Left forelimb (tissue), 1 donor: ENCODE data around the gene CIAO2B.

ENCODE experiments used
- DNase-seq: peaks from one replicate; pipeline ENCODE4 v3.0.0-alpha.2; 2018; ENCODE audit warnings: low spot score

CIAO2B gene

DNA sequence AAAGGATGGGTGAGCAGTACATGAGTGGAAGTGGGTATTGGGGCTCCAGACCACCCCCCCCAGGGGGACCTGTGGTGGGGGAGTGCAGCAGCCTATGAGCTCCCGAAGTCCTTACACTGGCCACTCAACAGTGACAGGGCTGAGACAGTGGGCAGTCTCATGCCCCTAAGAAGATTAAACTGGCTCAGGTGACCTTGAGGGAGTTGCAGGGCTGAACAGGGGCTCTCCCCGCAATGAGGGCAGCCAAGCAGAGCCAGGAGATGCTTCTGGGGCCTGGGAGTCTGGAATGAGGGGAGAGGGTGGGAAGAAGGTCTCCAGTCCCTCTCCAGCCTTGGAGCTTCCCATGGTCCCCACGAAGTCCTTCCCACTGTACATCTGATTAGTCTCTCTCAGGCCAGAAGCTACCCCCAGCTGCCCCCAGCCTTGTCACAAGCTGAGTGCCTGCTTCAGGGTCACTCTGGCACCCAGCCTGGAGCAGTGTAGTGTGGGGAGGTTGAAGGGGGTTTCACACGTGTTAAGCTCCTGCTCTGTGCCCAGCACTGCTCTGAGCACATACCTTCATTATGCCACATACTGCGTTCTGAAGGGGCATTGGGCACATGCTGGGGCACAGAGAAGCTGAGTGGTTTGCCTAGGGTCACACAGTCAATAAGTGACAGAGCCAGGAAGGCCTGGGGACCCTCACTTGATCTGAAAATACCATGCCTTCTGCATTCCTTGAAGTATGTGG is 14.5 kb downstream of the CIAO2B start:
- DNase-seq: no peak

DNA sequence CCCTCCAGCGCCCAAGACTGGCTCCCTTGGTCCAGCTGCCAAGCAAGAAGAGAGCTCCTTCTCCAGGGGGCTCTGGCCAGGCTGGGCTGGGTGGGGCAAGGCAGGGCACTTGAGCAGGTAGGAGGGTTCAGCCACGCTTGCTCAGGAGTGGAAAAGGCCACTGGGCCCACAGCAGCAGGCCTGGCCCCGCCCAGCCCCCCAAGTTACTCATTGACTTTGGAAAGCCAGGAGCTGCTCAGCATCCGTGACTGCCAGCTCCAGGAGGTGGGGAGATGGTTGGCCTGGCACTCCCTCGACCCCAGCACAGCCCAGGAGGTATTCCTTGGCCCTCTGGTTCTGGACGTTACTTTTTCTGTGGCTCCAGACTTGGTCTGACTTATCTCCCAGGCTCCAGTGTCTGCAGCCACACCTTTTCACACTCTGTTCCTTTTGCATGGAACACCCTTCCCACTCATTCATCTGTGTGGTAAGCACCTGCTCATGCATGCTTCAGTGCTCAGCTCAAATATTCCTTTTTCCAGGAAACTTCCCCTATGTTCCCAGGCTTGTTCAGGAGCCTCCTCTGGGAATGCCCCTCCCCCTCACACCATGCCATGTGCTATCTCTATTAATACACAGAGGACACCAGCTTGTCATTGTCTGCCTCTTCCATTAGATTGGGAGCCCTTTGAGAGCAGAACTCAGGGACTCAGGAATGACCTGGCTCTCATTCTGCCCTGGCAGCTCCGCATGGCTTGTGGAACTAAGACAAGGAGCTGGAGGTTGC is 15.2 kb downstream of the CIAO2B start, which contains the start of gene CDH16:
Gene CDH16, minus strand, starts transcription at position 83 of the 766 bp plus-strand sequence. CDS start 820 bp downstream, outside the sequence.
- no peak for DNase-seq

DNA sequence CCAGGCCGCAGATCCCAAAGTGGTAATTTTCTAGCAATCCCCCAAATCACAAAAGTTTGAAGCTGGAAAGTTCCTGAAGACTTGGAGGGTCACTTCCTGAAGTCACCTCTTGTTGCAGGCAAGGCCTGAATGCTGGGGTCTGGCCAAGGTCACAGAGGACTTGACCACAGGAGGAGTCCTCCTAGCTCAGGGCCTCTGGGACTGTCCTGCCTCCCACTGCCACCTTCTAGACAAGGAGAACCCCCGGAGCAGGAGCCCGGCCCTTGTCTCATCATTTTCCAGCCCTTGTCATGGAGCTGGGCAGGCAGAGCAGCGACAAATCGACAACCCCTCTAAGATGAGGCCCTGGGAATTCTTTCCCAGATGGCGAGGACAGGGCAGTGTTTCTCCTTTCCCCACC is 15.8 kb downstream of the CIAO2B start:
- no peak for DNase-seq

DNA sequence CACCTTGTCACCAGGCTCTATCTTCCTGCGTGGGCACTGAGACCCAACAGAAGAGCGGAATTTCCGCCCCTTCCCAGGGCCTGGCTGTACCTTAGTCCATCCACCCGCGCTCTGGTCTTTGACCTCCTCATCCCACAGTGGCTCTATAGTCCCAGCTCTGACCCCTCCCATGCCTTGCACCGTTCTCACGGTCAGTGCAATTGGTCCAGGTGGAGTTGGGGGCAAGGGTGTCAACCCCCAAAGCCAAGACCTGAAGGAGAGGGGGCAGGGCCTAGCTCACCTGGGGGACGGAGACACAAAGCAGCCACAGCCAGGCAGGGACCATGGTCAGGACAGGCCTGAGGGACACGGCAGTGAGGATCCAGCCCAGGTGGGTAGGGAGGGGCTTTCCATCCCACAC is 16.5 kb downstream of the CIAO2B start:
- no peak for DNase-seq

DNA sequence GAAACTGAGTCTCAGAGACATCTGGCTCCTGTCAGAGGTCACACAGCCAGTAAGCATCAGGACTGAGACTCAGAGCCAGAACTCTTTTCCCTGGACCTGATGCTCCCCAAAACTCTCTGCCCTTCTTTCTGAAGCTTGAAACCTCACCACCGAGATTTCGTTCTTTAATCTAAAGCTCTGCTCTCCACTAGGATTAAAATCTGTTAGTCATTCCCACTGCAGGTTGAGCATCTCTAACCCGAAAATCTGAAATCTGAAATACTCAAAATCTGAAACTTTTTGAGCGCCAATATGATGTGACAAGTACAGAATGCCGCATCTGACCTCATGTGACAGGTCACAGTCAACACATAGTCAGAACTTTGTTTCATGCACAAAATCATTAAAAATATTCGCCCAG is 17.7 kb downstream of the CIAO2B start:
- DNase-seq: no peak

DNA sequence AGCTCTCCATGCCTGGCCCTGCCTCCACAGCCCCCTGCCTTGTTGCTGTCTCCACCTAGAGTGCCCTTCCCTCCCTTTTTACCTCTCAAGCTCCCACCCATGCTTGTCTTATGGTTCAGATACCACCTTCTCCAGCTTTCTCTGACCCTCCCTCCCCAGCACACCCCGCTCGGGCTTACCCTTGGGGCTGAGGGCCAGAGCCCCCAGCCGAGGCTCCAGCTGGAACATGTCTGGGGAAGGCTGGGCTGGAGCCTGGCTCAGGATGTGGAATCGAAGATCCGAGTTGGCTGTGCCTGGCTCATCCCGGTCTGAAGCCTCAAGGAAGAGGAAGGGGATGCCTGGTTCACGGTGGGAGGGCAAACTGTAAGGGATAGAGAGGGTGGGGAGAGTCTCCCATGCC is 19.2 kb downstream of the CIAO2B start:
- DNase-seq: no peak

DNA sequence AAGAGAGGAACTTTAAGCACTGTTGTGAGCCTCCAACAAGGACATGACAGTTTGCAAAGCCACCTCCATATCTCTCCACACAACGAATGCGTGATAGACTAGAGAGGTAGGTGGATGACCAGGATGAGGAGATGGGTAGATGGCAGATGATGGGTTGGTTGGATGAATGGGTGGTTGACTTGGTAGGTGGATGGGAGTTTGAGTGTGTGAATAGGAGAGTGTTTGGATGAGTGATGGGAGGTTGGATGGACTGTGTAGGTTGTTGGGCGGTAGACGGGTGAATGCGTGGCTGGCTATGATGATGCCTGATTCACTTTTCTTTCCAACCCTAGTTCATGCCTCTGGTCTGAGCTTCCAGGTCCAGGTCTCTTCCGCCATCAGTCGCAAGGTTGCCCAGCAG is 19.7 kb downstream of the CIAO2B start:
- DNase-seq: no peak

DNA sequence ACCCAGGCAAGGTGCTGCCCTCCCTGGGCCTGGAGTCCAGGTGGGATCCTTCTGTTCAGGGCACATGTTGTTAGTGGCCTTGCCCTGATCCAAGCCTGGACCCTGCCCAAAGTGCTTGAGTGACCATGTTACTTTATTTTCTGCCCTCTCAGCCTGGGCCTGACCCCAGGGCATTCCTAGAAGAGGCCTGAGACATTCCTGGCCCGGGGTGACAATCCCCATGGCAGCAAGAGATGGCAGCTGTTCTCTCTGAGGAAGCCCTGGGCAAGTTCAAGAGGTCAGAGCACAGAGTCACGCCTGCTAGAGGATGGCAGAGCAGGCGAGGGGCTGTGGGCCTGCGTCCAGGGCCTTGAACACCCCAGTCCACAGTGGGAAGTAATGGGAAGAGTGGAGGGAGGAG is 20.5 kb downstream of the CIAO2B start:
- no peak for DNase-seq

DNA sequence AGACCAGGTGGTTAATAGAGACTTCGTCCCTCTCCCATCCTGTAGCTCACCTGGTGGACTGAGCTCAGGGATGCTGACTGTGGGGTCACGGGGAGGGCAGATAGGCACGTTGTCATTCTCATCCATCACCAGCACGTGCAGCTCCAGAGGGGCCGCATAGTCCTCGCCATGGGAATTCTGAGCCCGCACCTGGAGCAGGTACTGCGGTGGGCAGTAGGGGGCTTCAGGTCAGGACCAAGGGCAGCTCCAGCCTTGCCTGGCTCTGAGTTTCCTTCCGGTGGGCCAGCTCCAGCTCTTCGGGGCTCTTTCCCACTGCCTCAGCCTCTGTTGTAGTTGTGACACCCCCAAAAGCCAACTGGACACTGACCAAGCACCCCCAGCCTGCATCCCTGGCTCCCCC is 21.1 kb downstream of the CIAO2B start:
- no peak for DNase-seq

DNA sequence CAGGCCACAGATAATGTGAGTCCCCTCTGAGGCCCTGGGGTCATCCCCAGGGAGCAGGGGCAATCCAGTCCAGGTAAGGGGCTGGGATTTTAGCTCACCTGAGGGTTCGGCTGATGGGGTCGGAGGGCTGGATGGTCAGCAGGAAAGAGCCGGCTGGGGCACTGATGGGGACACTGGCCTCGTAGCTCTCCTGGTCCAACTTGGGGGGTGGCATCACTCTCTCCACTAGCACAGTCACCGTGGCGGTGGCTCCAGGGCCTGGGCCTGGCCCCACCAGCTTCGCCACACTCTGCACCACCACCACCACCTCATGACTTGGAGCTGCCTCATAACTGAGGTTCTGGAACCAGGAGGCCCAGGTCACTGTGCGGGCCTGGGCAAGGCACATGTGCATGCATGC is 22.4 kb downstream of the CIAO2B start:
- no peak for DNase-seq

DNA sequence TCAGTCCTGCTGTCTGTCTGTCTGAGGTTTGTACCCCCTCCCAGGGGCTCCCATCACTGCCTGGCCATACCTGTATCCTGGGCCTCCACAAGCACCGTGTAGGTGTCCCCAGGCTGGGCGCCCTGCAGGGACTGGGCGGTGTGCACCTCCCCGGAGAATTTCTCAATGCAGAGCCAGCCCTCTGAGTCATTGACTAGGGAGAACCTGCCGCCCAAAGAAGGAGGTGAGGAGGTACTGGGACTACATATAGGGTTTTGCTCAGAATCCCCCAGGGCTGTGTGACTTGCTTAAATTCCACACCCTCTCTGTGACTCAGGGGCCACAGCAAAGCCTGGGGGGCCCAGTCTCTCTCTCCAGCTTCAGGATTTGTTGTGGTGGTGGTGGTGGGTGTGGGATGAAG is 23.1 kb downstream of the CIAO2B start:
- DNase-seq: no peak

DNA sequence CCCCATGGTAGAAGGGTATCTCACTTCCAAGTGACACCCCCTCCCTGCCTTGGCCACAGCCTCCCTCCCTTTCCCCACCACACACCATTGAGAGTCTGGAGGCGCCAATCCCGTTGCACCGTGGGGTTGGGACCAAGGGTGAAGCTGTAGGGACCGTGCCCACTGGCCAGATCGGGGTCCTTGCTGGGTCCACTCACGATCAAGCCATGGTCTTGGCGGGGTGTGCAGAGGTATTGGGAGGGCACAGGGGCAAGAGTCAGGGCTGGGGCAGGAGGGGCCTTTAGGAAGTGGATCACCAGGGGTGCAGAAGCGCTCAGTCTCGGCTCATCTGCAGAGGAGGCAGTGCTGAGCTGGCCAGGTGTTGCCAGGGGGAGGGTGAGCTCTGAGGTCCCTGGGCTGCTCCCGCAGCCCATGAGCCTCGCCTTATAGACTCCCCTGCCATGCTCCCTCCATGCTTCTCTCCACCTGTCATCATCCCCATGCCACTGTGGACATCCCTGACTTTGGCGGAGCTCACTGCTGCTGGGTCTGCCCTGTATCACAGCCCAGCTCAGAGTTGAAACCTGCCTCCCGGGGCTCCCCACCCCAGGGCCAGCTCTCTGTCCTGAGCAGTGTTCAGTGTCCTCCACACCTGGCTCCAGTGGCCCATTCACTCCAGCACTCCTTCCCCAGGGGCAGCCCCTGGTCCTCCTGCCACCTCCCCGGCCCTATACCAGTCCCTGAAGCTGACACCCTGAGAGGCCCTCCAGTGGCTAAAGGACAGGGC is 23.8 kb downstream of the CIAO2B start:
- no peak for DNase-seq

DNA sequence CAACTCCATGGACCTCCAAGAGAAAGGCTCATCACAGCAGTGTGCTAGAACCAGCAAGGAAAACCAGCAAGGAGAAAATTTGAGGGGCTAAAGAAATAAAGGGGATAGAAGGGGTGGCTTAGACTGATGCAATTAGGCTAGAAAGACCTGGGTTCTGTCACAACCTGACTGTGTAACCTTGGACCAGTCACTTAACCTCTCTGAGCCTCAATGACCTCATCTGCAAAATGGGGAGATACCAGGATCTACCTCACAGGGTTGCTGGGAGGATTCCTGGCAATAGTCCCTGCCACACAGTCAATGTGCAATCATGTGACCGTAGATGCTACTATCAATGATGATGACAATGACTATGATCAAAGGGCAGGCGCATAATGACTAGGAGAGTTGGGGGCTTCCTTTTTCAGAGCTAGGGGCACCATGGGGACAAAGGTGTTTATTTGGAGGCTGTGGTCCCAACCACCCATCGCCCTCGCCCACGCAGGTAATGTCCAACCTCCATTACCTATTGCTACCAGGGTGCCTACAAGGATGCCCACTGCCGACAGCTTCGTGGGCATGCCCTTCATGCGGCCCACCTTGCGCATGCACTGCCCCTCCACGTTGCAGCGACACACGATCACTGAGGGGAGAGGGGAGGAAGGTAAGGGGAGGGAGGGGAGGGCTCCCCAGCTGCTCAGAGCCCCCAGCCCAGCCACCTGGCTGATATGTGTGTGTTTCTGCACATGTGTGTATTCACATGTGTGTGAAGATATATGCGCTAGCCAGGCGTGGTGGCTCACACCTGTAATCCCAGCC is 25.2 kb downstream of the CIAO2B start:
- DNase-seq: no peak

DNA sequence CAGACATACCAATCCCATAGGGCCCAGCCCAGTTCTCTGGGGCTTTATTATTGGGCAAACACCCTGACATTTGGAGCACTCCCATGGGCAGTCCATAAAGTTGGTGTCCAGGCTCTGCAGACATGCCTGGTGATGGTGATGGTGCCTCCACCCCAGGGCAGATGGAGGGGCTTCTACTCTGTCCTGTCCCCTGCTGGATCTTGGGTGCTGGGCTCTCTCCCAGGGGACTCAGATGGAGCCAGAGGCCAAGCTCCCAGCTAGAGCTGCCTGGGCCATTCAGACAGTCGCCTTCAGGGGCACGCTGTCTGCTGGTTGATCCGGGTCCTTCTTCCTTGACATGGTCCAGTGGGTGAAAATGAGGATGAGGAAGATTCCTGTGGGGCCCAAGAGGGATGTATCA is 26.1 kb downstream of the CIAO2B start:
- DNase-seq: no peak

DNA sequence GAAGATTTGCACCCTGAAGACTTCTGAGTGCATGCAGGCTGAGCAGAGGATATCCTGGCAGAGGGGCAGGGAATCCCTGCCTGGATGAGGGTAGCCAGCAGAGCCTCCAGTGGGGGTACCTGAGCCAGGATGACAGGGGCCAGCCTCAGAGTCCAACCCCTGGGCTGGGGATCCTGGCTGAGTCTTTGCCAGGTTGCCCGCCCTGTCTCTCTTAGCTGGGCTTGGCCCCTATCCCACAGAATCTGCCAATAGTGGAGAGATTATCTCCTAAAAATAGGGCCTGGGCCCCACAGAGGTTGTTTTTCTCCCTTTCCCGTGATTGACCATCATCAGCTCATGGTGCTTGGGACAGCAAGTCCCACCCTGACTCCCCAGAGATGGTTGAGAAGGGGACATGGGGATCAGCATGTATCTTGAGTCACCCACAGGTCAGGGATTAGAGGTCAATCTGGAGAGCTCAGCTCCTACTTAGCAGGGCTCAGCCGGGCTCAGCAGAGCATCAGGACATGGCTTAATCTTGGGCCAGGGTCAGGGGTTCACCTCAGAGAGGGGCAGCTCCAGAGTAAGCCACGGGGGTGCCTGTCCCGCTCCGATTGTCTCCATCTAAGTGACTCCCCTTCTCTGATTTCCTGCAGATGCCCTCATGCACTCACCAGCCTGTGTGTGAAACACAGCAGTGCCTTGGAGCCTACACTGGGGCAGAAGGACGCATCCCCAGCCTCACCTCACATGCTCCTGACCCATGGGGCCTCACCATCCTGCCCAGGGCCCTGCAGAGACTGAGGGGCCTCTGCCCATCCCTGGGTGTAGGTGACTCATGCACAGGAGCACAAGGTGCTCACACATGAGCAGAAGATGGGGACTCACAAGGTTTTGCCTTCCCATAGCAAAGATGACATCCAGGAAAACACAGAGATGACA is 27.0 kb downstream of the CIAO2B start:
- DNase-seq: no peak

DNA sequence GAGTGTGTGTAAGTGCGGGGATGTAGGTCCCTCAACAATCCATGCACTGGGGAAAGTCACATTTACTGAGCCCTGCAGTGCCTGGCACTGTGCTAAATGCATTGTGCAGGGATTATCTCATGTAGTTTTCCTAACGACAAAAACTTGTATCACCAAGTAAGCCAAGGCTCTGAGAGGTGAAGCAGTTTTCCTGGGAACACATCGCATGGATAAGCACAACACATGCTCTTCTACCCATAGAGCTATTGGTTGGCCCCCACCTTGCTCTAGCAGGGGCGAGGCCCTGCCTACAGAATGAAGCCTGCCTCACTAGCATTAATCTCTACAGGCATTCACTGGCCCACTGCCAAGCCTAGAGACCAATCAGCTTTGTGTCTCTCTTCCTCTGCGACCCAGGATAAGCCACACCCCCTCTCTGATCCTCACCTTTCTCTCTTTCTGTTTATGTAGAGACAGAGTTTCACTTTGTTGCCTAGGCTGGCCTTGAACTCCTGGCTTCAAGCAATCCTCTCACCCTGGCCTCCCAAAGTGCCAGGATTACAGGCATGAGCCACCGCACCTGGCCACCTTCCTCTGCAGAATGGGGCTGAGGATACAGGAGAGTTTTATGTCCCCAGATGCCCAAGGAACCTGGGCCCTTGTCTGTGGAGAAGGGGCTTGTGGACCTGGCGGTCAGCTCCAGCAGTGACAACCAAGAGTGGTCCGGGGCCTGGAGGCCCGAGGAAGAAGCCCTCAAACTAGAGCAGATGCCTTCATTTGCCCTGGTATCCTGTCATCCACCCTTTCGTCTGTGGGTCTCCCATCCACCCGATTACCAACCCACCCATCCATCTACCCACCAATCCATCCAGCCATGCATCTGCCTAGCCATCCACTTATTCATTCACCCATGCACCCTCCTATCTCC is 28.3 kb downstream of the CIAO2B start:
- no peak for DNase-seq

DNA sequence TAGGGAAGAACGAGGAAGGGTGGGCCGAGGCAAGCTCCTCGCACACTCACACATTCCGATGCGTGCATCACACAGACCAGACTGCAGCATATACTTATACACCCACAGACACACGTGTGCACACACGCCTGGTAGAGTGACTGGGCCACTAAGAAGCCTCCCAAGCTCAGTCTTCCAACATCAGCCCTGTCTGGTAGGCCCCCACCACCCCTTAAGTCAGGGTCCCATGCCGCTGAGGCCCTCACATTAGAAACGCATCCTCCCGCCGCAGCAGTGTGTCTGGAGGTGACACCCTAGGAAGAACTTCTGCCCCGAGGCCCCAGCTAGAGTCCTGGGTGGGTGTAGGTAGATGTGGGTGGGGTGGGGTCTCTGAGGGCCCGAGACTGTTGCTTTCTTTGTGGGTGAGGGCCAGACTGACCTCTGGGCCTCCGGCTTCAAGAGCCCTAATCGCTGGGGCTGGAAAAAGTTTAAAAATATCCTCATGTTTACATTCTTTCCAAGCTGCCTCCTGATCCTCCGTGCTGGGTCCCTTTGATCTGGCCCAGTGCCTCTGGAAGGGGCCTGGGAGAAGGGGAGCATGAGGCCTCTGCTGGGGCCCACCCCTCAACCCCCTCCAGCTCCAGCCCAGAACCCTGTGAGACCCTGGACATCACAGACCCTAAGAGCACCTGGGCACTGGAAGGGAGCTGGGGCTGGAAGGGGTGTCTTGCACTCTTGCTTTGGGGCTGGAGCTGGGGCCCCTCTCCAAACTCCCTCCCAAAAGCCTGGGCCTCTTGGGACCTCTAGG is 29.2 kb downstream of the CIAO2B start:
- DNase-seq: no peak

DNA sequence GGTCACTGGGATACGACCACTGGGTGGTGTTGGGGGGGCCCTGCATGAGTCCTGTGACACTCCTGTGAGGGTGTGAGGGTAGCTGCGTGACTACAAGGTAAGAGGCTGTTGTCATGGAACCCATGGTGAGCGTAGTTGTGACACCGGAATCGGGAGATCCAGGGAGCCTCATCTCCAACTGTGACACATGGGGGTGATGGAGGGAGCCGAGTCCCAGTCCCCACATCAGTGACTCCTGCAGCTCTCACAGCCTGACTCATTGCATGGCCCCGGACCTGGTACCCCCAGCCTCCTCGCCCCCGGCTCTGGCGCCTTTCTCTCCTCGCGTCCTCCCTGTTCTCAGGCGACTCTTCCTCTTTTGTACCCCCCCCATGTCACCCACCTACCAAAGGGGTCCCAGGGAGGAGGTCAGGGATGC is 29.8 kb downstream of the CIAO2B start:
- no peak for DNase-seq
